Measurements from ENCODE around the gene DMBT1.

DMBT1 gene

GRCh38 chr10:122560279-122560804, at the start of gene DMBT1:
Gene DMBT1 (plus strand): TSS chr10:122560754. CDS start chr10:122560771, 17 bp downstream.
- H3K36me3 ChIP-seq (ENCODE audit: control insufficient read depth, insufficient read depth, low read length), result no peaks in the 10 kb centered on the region
- no peak within 1 kb of the TSS for H3K4me3 ChIP-seq (ENCODE audit: low read depth, low read length)
- no peaks in the 10 kb centered on the region for H3K4me1 ChIP-seq (ENCODE audit: control insufficient read depth, insufficient read depth, low read length)
- H3K9ac ChIP-seq (ENCODE audit: low read depth, low read length), result no peak within 1 kb of the TSS
- no peaks in the 10 kb centered on the region for H3K27me3 ChIP-seq (ENCODE audit: control insufficient read depth, insufficient read depth, low read length)
- H3K9me3 ChIP-seq (ENCODE audit: control insufficient read depth, insufficient read depth, low read length), result no peaks in the 10 kb centered on the region

- Histone ChIP-seq H3K9ac (ENCODE audit: low read depth, low read length) (no peak overlapping the region), H3K27me3 (ENCODE audit: control insufficient read depth, insufficient read depth, low read length) (no peaks in the 10 kb centered on the region), H3K9me3 (ENCODE audit: control insufficient read depth, insufficient read depth, low read length) (no peaks in the 10 kb centered on the region), H3K4me3 (ENCODE audit: low read depth, low read length) (no peak overlapping the region), H3K4me1 (ENCODE audit: control insufficient read depth, insufficient read depth, low read length) (no peaks in the 10 kb centered on the region), H3K36me3 (ENCODE audit: control insufficient read depth, insufficient read depth, low read length) (no peaks in the 10 kb centered on the region)
These were observed 47.5 kb upstream of the DMBT1 start for GRCh38 chr10:122513053-122513452.

- Histone ChIP-seq H3K9ac (ENCODE audit: low read depth, low read length) (no peak overlapping the region), H3K4me1 (ENCODE audit: control insufficient read depth, insufficient read depth, low read length) (no peaks in the 10 kb centered on the region), H3K9me3 (ENCODE audit: control insufficient read depth, insufficient read depth, low read length) (no peaks in the 10 kb centered on the region)
These were observed 46.3 kb upstream of the DMBT1 start for GRCh38 chr10:122514045-122514840.

GRCh38 chr10:122515022-122515424, 45.5 kb upstream of the DMBT1 start:
- Histone ChIP-seq H3K9me3 (ENCODE audit: control insufficient read depth, insufficient read depth, low read length) (no peaks in the 10 kb centered on the region), H3K4me1 (ENCODE audit: control insufficient read depth, insufficient read depth, low read length) (no peaks in the 10 kb centered on the region), H3K9ac (ENCODE audit: low read depth, low read length) (no peak overlapping the region), H3K36me3 (ENCODE audit: control insufficient read depth, insufficient read depth, low read length) (no peaks in the 10 kb centered on the region), H3K27me3 (ENCODE audit: control insufficient read depth, insufficient read depth, low read length) (no peaks in the 10 kb centered on the region), H3K4me3 (ENCODE audit: low read depth, low read length) (no peak overlapping the region)

More at GRCh38 chr10:122514045-122514840, 46.3 kb upstream of the DMBT1 start:
- no peak overlapping the region for H3K4me3 ChIP-seq (ENCODE audit: low read depth, low read length)
- no peaks in the 10 kb centered on the region for H3K27me3 ChIP-seq (ENCODE audit: control insufficient read depth, insufficient read depth, low read length)
- H3K36me3 ChIP-seq (ENCODE audit: control insufficient read depth, insufficient read depth, low read length), result no peaks in the 10 kb centered on the region

- no peak overlapping the region for H3K9ac ChIP-seq (ENCODE audit: low read depth, low read length)
- no peaks in the 10 kb centered on the region for H3K4me1 ChIP-seq (ENCODE audit: control insufficient read depth, insufficient read depth, low read length)
- no peaks in the 10 kb centered on the region for H3K36me3 ChIP-seq (ENCODE audit: control insufficient read depth, insufficient read depth, low read length)
- H3K4me3 ChIP-seq (ENCODE audit: low read depth, low read length), result no peak overlapping the region
- no peaks in the 10 kb centered on the region for H3K9me3 ChIP-seq (ENCODE audit: control insufficient read depth, insufficient read depth, low read length)
- H3K27me3 ChIP-seq (ENCODE audit: control insufficient read depth, insufficient read depth, low read length), result no peaks in the 10 kb centered on the region
These were observed 44.8 kb upstream of the DMBT1 start for GRCh38 chr10:122515588-122516231.

GRCh38 chr10:122516734-122517133, 43.8 kb upstream of the DMBT1 start:
- no peaks in the 10 kb centered on the region for H3K36me3 ChIP-seq (ENCODE audit: control insufficient read depth, insufficient read depth, low read length)
- H3K27me3 ChIP-seq (ENCODE audit: control insufficient read depth, insufficient read depth, low read length), result no peaks in the 10 kb centered on the region
- H3K4me3 ChIP-seq (ENCODE audit: low read depth, low read length), result no peak overlapping the region
- H3K9me3 ChIP-seq (ENCODE audit: control insufficient read depth, insufficient read depth, low read length), result no peaks in the 10 kb centered on the region
- H3K4me1 ChIP-seq (ENCODE audit: control insufficient read depth, insufficient read depth, low read length), result no peaks in the 10 kb centered on the region
- no peak overlapping the region for H3K9ac ChIP-seq (ENCODE audit: low read depth, low read length)

- no peaks in the 10 kb centered on the region for H3K9me3 ChIP-seq (ENCODE audit: control insufficient read depth, insufficient read depth, low read length)
- no peaks in the 10 kb centered on the region for H3K4me1 ChIP-seq (ENCODE audit: control insufficient read depth, insufficient read depth, low read length)
- H3K9ac ChIP-seq (ENCODE audit: low read depth, low read length), result no peak overlapping the region
- H3K4me3 ChIP-seq (ENCODE audit: low read depth, low read length), result no peak overlapping the region
- H3K36me3 ChIP-seq (ENCODE audit: control insufficient read depth, insufficient read depth, low read length), result no peaks in the 10 kb centered on the region
- no peaks in the 10 kb centered on the region for H3K27me3 ChIP-seq (ENCODE audit: control insufficient read depth, insufficient read depth, low read length)
These were observed 41.4 kb upstream of the DMBT1 start for GRCh38 chr10:122519144-122519543.

GRCh38 chr10:122519873-122520272, 40.7 kb upstream of the DMBT1 start:
- H3K9me3 ChIP-seq (ENCODE audit: control insufficient read depth, insufficient read depth, low read length), result no peaks in the 10 kb centered on the region
- no peaks in the 10 kb centered on the region for H3K4me1 ChIP-seq (ENCODE audit: control insufficient read depth, insufficient read depth, low read length)

GRCh38 chr10:122521011-122521410, 39.5 kb upstream of the DMBT1 start:
- no peaks in the 10 kb centered on the region for H3K36me3 ChIP-seq (ENCODE audit: control insufficient read depth, insufficient read depth, low read length)
- no peak overlapping the region for H3K4me3 ChIP-seq (ENCODE audit: low read depth, low read length)
- H3K4me1 ChIP-seq (ENCODE audit: control insufficient read depth, insufficient read depth, low read length), result no peaks in the 10 kb centered on the region
- H3K9ac ChIP-seq (ENCODE audit: low read depth, low read length), result no peak overlapping the region
- H3K9me3 ChIP-seq (ENCODE audit: control insufficient read depth, insufficient read depth, low read length), result no peaks in the 10 kb centered on the region
- H3K27me3 ChIP-seq (ENCODE audit: control insufficient read depth, insufficient read depth, low read length), result no peaks in the 10 kb centered on the region

More at GRCh38 chr10:122519873-122520272, 40.7 kb upstream of the DMBT1 start:
- H3K9ac ChIP-seq (ENCODE audit: low read depth, low read length), result no peak overlapping the region
- no peaks in the 10 kb centered on the region for H3K27me3 ChIP-seq (ENCODE audit: control insufficient read depth, insufficient read depth, low read length)
- no peak overlapping the region for H3K4me3 ChIP-seq (ENCODE audit: low read depth, low read length)
- no peaks in the 10 kb centered on the region for H3K36me3 ChIP-seq (ENCODE audit: control insufficient read depth, insufficient read depth, low read length)

- no peaks in the 10 kb centered on the region for H3K9me3 ChIP-seq (ENCODE audit: control insufficient read depth, insufficient read depth, low read length)
- H3K4me3 ChIP-seq (ENCODE audit: low read depth, low read length), result no peak overlapping the region
- H3K27me3 ChIP-seq (ENCODE audit: control insufficient read depth, insufficient read depth, low read length), result no peaks in the 10 kb centered on the region
- H3K36me3 ChIP-seq (ENCODE audit: control insufficient read depth, insufficient read depth, low read length), result no peaks in the 10 kb centered on the region
- no peak overlapping the region for H3K9ac ChIP-seq (ENCODE audit: low read depth, low read length)
- no peaks in the 10 kb centered on the region for H3K4me1 ChIP-seq (ENCODE audit: control insufficient read depth, insufficient read depth, low read length)
These were observed 35.7 kb upstream of the DMBT1 start for GRCh38 chr10:122524811-122525210.

GRCh38 chr10:122525788-122526187, 34.8 kb upstream of the DMBT1 start:
- no peaks in the 10 kb centered on the region for H3K4me1 ChIP-seq (ENCODE audit: control insufficient read depth, insufficient read depth, low read length)
- H3K9me3 ChIP-seq (ENCODE audit: control insufficient read depth, insufficient read depth, low read length), result no peaks in the 10 kb centered on the region
- no peaks in the 10 kb centered on the region for H3K27me3 ChIP-seq (ENCODE audit: control insufficient read depth, insufficient read depth, low read length)
- H3K36me3 ChIP-seq (ENCODE audit: control insufficient read depth, insufficient read depth, low read length), result no peaks in the 10 kb centered on the region
- H3K4me3 ChIP-seq (ENCODE audit: low read depth, low read length), result no peak overlapping the region
- H3K9ac ChIP-seq (ENCODE audit: low read depth, low read length), result no peak overlapping the region

- no peaks in the 10 kb centered on the region for H3K9me3 ChIP-seq (ENCODE audit: control insufficient read depth, insufficient read depth, low read length)
- H3K36me3 ChIP-seq (ENCODE audit: control insufficient read depth, insufficient read depth, low read length), result no peaks in the 10 kb centered on the region
- H3K4me1 ChIP-seq (ENCODE audit: control insufficient read depth, insufficient read depth, low read length), result no peaks in the 10 kb centered on the region
- no peaks in the 10 kb centered on the region for H3K27me3 ChIP-seq (ENCODE audit: control insufficient read depth, insufficient read depth, low read length)
- no peak overlapping the region for H3K9ac ChIP-seq (ENCODE audit: low read depth, low read length)
- H3K4me3 ChIP-seq (ENCODE audit: low read depth, low read length), result no peak overlapping the region
These were observed 33.7 kb upstream of the DMBT1 start for GRCh38 chr10:122526892-122527291.

Measured in iPS-15b (cell line).